Cardiac muscle cell (in vitro differentiated cells and primary cell): Measurements from ENCODE around the gene ASPG. TPM values are rescaled to one million over a fixed set of nuclear protein-coding genes. Genes with fewer than 3 reads are reported as not detected.

Experiments used
- DNase-seq, 2 donors: peaks; one replicate each; pipeline versions ENCODE4 v3.0.0 to v3.0.0-alpha.2; 2010 to 2017; ENCODE audit warnings: low read depth in 1 of 2, low spot score in 1 of 2
- H3K27ac ChIP-seq: fragments of 200-600 bp; sonication (generic); 2 replicates; pipeline ENCODE4 v1.5.1; 2016
- H3K27me3 ChIP-seq: fragments of 200-600 bp; sonication (generic); 2 replicates; pipeline ENCODE4 v1.6.0; 2016; ENCODE audit warnings: control low read depth
- H3K36me3 ChIP-seq: fragments of 200-600 bp; sonication (generic); 2 replicates; pipeline ENCODE4 v1.5.1; 2016; ENCODE audit warnings: control low read depth
- H3K4me1 ChIP-seq: fragments of 200-600 bp; sonication (generic); 2 replicates; pipeline ENCODE4 v1.8.1; 2017; ENCODE audit warnings: low read depth, mild to moderate bottlenecking, mixed run types
- H3K4me3 ChIP-seq: fragments of 200-600 bp; sonication (generic); 2 replicates; pipeline ENCODE4 v1.5.1; 2016; ENCODE audit warnings: mild to moderate bottlenecking
- H3K9me3 ChIP-seq: fragments of 200-600 bp; sonication (generic); 2 replicates; pipeline ENCODE4 v1.5.1; 2017; ENCODE audit warnings: low read depth, mild to moderate bottlenecking, control low read depth
- polyA plus RNA-seq: library from polyadenylated mRNA; unstranded; fragments of >200 nt; fragmentation: Nextera tagmentation; extraction: Ambion mirVana; gene quantifications from 2 replicates; pipeline ENCODE4 v1.2.1, GENCODE V29; 2016
- total RNA-seq: library from RNA; depleted of rRNA; stranded (reverse); fragments of >200 nt; gene quantifications from 2 replicates; pipeline ENCODE4 v1.2.3, GENCODE V29; 2016
- TF ChIP-seq, protein P1 (sequence below): IDR thresholded peaks from 2 replicates; pipeline ENCODE4 v1.5.1; 2012; ENCODE audit warnings: low read depth, mild to moderate bottlenecking, low read length

Gene ASPG
- total and polyA plus RNA-seq, 2 experiments from 2014 or later = 3.4 to 7.3 TPM

DNA sequence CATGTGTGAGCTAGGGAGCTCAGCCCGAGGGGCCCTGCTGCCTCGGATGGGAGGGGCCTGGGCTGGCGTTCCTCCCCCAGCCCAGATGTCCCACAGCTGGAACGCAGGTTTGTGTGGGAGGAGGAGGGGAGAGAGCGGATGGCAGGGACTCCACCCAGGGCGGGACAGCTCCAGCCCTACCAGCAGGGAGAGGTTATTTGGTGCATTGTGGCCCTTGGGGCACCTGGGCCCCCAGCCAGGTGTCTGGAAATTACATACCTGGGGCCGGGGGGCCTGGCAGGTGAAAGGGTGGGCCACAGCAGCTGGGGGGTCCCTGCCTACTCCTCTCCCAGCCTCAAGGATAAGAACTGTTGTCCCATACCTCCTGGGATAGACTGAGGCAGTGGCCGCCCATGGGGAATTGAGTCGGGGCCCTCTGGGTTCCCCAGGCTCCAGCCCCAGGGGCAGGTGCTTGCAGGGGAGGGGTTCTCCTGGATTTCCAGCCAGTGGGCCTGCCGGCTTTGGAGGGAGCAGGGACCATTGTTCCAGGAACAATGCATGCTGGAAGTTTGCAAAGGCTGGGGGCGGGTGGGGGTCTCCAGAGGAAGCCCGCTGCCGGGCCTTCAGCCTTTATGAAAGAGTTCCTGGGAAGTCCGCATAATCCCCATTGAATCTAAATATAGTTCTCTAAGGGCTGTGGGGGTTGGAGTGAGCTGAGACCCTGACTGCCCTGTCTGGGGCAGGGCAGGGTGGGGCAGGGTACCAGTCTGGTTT is 54.1 kb downstream of the ASPG start:
- Histone ChIP-seq H3K27ac (no peak overlapping the region), H3K4me1 (peaks cover 12% of the 10 kb centered on the region), H3K36me3 (no peaks in the 10 kb centered on the region), H3K9me3 (no peaks in the 10 kb centered on the region), H3K4me3 (peak overlapping the region; percentile 75), H3K27me3 (peaks cover 26% of the 10 kb centered on the region)
- no peak for DNase-seq
- TF ChIP-seq, protein P1, sequence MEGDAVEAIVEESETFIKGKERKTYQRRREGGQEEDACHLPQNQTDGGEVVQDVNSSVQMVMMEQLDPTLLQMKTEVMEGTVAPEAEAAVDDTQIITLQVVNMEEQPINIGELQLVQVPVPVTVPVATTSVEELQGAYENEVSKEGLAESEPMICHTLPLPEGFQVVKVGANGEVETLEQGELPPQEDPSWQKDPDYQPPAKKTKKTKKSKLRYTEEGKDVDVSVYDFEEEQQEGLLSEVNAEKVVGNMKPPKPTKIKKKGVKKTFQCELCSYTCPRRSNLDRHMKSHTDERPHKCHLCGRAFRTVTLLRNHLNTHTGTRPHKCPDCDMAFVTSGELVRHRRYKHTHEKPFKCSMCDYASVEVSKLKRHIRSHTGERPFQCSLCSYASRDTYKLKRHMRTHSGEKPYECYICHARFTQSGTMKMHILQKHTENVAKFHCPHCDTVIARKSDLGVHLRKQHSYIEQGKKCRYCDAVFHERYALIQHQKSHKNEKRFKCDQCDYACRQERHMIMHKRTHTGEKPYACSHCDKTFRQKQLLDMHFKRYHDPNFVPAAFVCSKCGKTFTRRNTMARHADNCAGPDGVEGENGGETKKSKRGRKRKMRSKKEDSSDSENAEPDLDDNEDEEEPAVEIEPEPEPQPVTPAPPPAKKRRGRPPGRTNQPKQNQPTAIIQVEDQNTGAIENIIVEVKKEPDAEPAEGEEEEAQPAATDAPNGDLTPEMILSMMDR = no peak

DNA sequence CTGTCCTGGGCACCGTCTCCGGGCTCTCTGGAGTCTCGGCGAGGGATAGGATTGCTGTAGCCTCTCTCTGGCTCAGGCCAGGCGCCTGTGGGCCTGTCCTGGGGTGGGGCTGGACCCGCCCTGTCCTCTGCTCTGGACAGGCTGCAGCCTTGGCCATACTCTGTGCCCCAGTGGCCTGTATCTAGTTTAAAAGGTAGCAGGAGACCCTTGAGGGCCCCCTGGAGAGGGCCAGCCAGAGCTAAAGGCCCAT is 54.6 kb downstream of the ASPG start:
- no peaks in the 10 kb centered on the region for H3K9me3 ChIP-seq
- peaks cover 21% of the 10 kb centered on the region for H3K27me3 ChIP-seq
- no peak overlapping the region for H3K27ac ChIP-seq
- H3K4me3 ChIP-seq = peak overlapping the region; percentile 75
- TF ChIP-seq, protein P1 = no peak
- peaks cover 12% of the 10 kb centered on the region for H3K4me1 ChIP-seq
- H3K36me3 ChIP-seq = no peaks in the 10 kb centered on the region
- no peak for DNase-seq

DNA sequence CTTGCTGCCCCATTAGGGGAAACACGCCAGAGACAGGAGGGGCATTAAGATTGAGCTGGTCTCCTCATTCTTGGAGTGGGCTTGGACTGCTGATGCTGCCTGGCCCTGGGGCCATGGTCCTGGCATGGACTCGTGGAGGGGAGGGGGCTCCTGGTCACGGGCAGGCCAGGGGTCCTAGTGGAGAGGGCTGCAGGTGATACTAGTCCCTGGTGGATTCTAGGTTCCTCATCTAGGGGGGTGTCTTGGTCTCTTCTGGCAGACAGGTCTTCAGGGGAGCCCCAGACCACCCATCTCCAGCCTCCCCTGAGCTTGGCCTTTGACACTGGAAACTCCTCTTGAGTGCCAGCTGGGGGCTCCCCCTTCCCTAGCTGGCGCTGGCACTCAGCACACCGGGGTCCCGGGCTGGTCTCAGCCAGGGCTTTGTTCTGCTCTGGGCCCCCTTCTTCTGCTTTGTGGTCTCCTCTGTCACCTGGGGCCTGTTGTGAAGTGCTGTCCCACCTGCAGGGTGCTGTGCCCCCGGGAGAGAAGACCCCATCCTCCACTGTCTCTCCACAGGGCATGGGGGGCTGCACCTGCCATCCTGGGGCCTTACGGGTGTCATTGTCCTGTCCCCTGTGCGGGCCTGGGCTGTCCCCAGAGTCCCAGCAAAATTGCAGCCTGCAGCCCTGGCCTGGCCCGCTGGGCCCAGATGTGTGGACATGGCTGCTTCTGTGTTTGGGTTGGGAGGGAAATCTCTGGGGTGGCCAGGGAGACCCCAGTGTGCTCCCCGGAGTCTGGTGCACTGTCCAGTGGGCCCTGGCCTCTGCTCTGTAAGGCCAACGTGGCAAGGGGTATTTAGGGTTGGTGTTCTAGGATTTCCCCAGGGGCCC is 55.2 kb downstream of the ASPG start:
- no peak for DNase-seq
- Histone ChIP-seq H3K27ac (no peak overlapping the region), H3K9me3 (no peaks in the 10 kb centered on the region), H3K36me3 (no peaks in the 10 kb centered on the region), H3K27me3 (peaks cover 16% of the 10 kb centered on the region), H3K4me3 (no peak overlapping the region), H3K4me1 (peaks cover 12% of the 10 kb centered on the region)
- TF ChIP-seq, protein P1 = no peak

DNA sequence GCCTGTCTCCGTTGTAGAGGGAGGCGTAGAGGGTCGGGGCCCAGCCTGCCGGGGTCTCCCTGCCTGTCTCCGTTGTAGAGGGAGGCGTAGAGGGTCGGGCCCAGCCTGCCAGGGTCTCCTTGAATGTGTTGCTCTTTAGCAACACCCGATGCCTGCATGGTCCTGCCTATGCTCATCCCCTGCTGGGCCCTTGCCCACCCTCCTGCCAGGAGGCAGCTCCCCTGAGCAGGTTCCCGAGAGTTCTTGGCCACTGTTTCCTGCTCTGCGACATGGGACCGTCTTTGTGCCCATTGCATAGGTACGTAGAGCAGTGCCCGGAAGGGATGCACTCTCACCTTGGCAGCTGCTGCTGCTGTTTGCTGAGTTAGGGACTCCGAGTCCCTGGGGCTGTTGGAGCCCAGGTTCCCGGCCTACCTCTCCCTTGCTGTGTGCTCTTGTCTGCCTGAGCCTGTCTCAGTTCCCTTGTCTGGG is 56.2 kb downstream of the ASPG start:
- Histone ChIP-seq H3K27ac (no peak overlapping the region), H3K9me3 (no peaks in the 10 kb centered on the region), H3K27me3 (peaks cover 8% of the 10 kb centered on the region), H3K4me1 (peaks cover 12% of the 10 kb centered on the region), H3K4me3 (no peak overlapping the region), H3K36me3 (no peaks in the 10 kb centered on the region)
- no peak for DNase-seq
- TF ChIP-seq, protein P1 = no peak

DNA sequence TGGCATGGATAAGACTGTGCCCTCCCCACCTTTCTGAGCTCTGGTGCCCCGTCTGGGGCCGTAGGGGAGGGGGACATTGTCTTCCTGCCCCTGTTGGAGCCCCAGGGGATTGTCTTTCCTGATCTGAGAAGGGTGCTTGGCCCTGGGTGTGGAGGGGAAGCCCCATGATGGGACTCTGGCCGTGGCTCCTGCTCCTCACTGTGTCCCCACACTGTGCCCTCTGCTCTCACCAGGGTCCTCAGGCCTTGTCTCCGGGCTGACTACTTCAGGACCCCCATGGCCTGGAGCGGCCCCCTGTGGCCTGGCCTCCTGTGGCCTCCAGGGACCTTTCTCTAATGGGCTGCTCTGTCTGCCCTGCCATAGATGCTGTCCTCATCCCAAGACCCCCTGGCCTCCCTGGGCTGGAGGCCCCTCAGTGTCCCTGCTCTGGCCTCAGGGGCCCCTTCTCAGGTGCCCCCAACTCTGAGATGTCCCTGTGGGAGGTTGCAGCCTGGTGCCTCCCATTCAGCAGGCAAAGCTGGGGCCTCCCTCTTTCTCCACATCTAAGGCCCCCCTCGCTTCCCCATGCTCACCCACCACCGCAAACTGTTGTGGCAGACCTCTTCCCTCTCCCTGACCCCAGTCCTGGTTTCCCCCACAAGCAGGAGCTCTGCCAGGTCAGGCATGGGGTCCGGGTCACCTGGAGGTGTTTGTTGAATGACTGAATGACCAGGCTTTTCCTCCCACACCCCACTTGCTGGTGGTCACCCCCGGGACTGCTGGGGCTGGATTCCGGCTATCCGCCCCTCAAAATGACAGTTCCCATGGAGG is 56.8 kb downstream of the ASPG start:
- no peak overlapping the region for H3K4me3 ChIP-seq
- peaks cover under 1% of the 10 kb centered on the region for H3K27me3 ChIP-seq
- no peak overlapping the region for H3K27ac ChIP-seq
- DNase-seq = no peak
- H3K4me1 ChIP-seq = peaks cover 12% of the 10 kb centered on the region
- no peaks in the 10 kb centered on the region for H3K9me3 ChIP-seq
- TF ChIP-seq, protein P1 = no peak
- H3K36me3 ChIP-seq = no peaks in the 10 kb centered on the region
